IPS-15b (cell line): ENCODE measurements around the gene KRTAP10-3.
"Not testable (repeated sequence)": the region's sequence is repeated elsewhere in the genome, so short reads cannot be mapped to it uniquely, and the experiment has no call there.

Source experiments
- H3K27me3 ChIP-seq: one replicate; pipeline ENCODE4 v1.6.1; 2013; ENCODE audit warnings: low read length; ENCODE audit not compliant: control insufficient read depth, insufficient read depth
- H3K36me3 ChIP-seq: one replicate; pipeline ENCODE4 v1.6.1; 2013; ENCODE audit warnings: low read length; ENCODE audit not compliant: control insufficient read depth, insufficient read depth
- H3K4me1 ChIP-seq: one replicate; pipeline ENCODE4 v1.6.1; 2013; ENCODE audit warnings: mild to moderate bottlenecking, low read length; ENCODE audit not compliant: control insufficient read depth, insufficient read depth
- H3K4me3 ChIP-seq: one replicate; pipeline ENCODE4 v1.5.1; 2013; ENCODE audit warnings: low read depth, low read length
- H3K9ac ChIP-seq: one replicate; pipeline ENCODE4 v1.6.1; 2013; ENCODE audit warnings: low read depth, mild to moderate bottlenecking, low read length
- H3K9me3 ChIP-seq: one replicate; pipeline ENCODE4 v1.6.1; 2013; ENCODE audit warnings: mild to moderate bottlenecking, low read length; ENCODE audit not compliant: control insufficient read depth, insufficient read depth

KRTAP10-3 gene

GRCh38 chr21:44596068-44596725 lies 37.6 kb upstream of the KRTAP10-3 start:
- no peaks in the 10 kb centered on the region for H3K9me3 ChIP-seq
- no peak overlapping the region for H3K4me3 ChIP-seq
- no peaks in the 10 kb centered on the region for H3K27me3 ChIP-seq
- no peaks in the 10 kb centered on the region for H3K36me3 ChIP-seq
- H3K4me1 ChIP-seq = peaks cover 8% of the 10 kb centered on the region
- H3K9ac ChIP-seq = no peak overlapping the region

GRCh38 chr21:44595524-44595923 lies 36.9 kb upstream of the KRTAP10-3 start:
- Histone ChIP-seq H3K4me1 (peaks cover 8% of the 10 kb centered on the region), H3K27me3 (no peaks in the 10 kb centered on the region), H3K9ac (no peak overlapping the region), H3K4me3 (no peak overlapping the region), H3K9me3 (no peaks in the 10 kb centered on the region), H3K36me3 (no peaks in the 10 kb centered on the region)

GRCh38 chr21:44594406-44594916 lies 35.9 kb upstream of the KRTAP10-3 start:
- H3K36me3 ChIP-seq = no peaks in the 10 kb centered on the region
- H3K27me3 ChIP-seq = no peaks in the 10 kb centered on the region
- H3K9ac ChIP-seq = no peak overlapping the region
- H3K4me3 ChIP-seq = no peak overlapping the region
- no peaks in the 10 kb centered on the region for H3K9me3 ChIP-seq
- H3K4me1 ChIP-seq = peaks cover 8% of the 10 kb centered on the region

- peaks cover 8% of the 10 kb centered on the region for H3K4me1 ChIP-seq
- H3K4me3 ChIP-seq = no peak overlapping the region
- H3K27me3 ChIP-seq = no peaks in the 10 kb centered on the region
- H3K9me3 ChIP-seq = no peaks in the 10 kb centered on the region
- no peak overlapping the region for H3K9ac ChIP-seq
- H3K36me3 ChIP-seq = no peaks in the 10 kb centered on the region
These were observed 35.2 kb upstream of the KRTAP10-3 start for GRCh38 chr21:44593598-44594405.

GRCh38 chr21:44592446-44593311 lies 34.1 kb upstream of the KRTAP10-3 start, which contains the start of gene KRTAP10-6:
KRTAP10-6 (minus strand) TSS chr21:44592505; CDS start chr21:44592484, 21 bp downstream.
- no peak within 1 kb of the TSS for H3K9ac ChIP-seq
- H3K4me3 ChIP-seq = no peak within 1 kb of the TSS
- H3K36me3 ChIP-seq = no peaks in the 10 kb centered on the region
- no peaks in the 10 kb centered on the region for H3K27me3 ChIP-seq
- H3K9me3 ChIP-seq = no peaks in the 10 kb centered on the region
- H3K4me1 ChIP-seq = peaks cover 5% of the 10 kb centered on the region

- H3K9ac ChIP-seq, H3K4me3 ChIP-seq, H3K4me1 ChIP-seq, H3K9me3 ChIP-seq, H3K36me3 ChIP-seq, H3K27me3 ChIP-seq: not testable (repeated sequence)
These were observed 33.2 kb upstream of the KRTAP10-3 start for GRCh38 chr21:44591801-44592130.

GRCh38 chr21:44590897-44591800 lies 32.6 kb upstream of the KRTAP10-3 start:
- not testable (repeated sequence) for H3K4me3 ChIP-seq, H3K36me3 ChIP-seq, H3K9me3 ChIP-seq, H3K27me3 ChIP-seq, H3K4me1 ChIP-seq, H3K9ac ChIP-seq

- no peaks in the 10 kb centered on the region for H3K9me3 ChIP-seq
- no peak overlapping the region for H3K9ac ChIP-seq
- H3K4me3 ChIP-seq = no peak overlapping the region
- no peaks in the 10 kb centered on the region for H3K27me3 ChIP-seq
- no peaks in the 10 kb centered on the region for H3K36me3 ChIP-seq
- peaks cover 5% of the 10 kb centered on the region for H3K4me1 ChIP-seq
These were observed 31.7 kb upstream of the KRTAP10-3 start for GRCh38 chr21:44590311-44590721.

GRCh38 chr21:44589586-44590305 lies 31.2 kb upstream of the KRTAP10-3 start:
- H3K9me3 ChIP-seq = no peaks in the 10 kb centered on the region
- no peak overlapping the region for H3K4me3 ChIP-seq
- H3K36me3 ChIP-seq = no peaks in the 10 kb centered on the region
- H3K27me3 ChIP-seq = no peaks in the 10 kb centered on the region
- peaks cover 5% of the 10 kb centered on the region for H3K4me1 ChIP-seq
- H3K9ac ChIP-seq = no peak overlapping the region

- H3K36me3 ChIP-seq = no peaks in the 10 kb centered on the region
- no peaks in the 10 kb centered on the region for H3K27me3 ChIP-seq
- H3K9ac ChIP-seq = no peak overlapping the region
- H3K9me3 ChIP-seq = no peaks in the 10 kb centered on the region
- H3K4me1 ChIP-seq = peaks cover 5% of the 10 kb centered on the region
- no peak overlapping the region for H3K4me3 ChIP-seq
These were observed 30.5 kb upstream of the KRTAP10-3 start for GRCh38 chr21:44589094-44589493.
